Testis (tissue), 2 donors: ENCODE data around the gene SAC3D1.

Experiments used
- CTCF ChIP-seq, 3 experiments: fragments of 450-650 bp in 2 of 3; fragments of 200-600 bp in 1 of 3; sonication (generic) in 1 of 3; IDR thresholded peaks; one replicate each; pipeline ENCODE4 v1.5.1; 2016 to 2019; ENCODE audit warnings: antibody characterized with exemption in 3 of 3, mild to moderate bottlenecking in 2 of 3, moderate library complexity in 1 of 3
- POLR2A ChIP-seq: fragments of 450-650 bp; IDR thresholded peaks from one replicate; pipeline ENCODE4 v1.6.1; 2017; ENCODE audit warnings: antibody characterized with exemption, mild to moderate bottlenecking, moderate library complexity

DNA sequence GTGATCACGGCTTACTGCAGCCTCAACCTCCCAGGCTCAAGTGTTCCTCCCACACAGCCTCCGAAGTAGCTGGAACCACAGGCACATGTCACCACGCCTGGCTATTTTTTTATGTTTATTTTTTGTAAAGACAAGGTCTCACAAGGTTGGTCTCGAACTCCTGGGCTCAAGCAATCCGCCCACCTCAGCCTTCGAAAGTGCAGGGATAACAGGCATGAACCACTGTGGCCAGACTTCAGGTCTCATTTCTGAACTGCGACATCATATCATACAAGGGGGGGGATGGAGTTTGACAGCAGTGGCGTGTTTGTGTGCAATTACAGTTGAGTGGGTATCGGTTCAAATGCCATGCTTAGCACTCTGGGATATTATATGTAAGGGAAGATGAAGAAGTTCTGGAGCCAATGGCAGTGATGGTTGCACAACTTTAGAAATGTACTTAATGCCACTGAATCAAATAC is 10.4 kb downstream of the SAC3D1 start:
- no peak for TF ChIP-seq POLR2A
- TF ChIP-seq CTCF (IDR thresholded peaks at IDR 0.05): no peak
